OCI-LY3 (cell line): ENCODE measurements around the gene ABCC12.

Experiments
- H2AFZ ChIP-seq: fragments of 200-600, 300-600 bp; shearing (Covaris generic); 2 replicates; pipeline ENCODE4 v1.6.0; 2014; ENCODE audit warnings: antibody characterized with exemption, low read depth, low read length
- H3K27ac ChIP-seq: fragments of 200-600, 300-600 bp; sonication (generic); 2 replicates; pipeline ENCODE4 v1.5.1; 2014; ENCODE audit warnings: mild to moderate bottlenecking, low read length, moderate library complexity, mixed read lengths
- H3K27me3 ChIP-seq: fragments of 200-600, 300-600 bp; sonication (generic); 2 replicates; pipeline ENCODE4 v1.6.1; 2014; ENCODE audit warnings: low read depth, low read length, mixed read lengths
- H3K36me3 ChIP-seq: fragments of 200-600, 300-600 bp; sonication (generic); replicated peaks from 2 replicates; pipeline ENCODE3; 2014; ENCODE audit warnings: low read depth, low read length, mixed read lengths
- H3K4me1 ChIP-seq: fragments of 300-600, 200-600 bp; sonication (generic); 2 replicates; pipeline ENCODE4 v1.6.1; 2014; ENCODE audit warnings: low read length, mixed read lengths
- H3K4me2 ChIP-seq: fragments of 200-600, 300-600 bp; sonication (generic); 2 replicates; pipeline ENCODE4 v1.6.1; 2014; ENCODE audit warnings: low read length, mixed read lengths
- H3K4me3 ChIP-seq: fragments of 300-600, 200-600 bp; sonication (generic); 2 replicates; pipeline ENCODE4 v1.5.1; 2014; ENCODE audit warnings: antibody characterized with exemption, mild to moderate bottlenecking, low read length, moderate library complexity
- H3K79me2 ChIP-seq: fragments of 300-600, 200-600 bp; shearing (Covaris generic); 2 replicates; pipeline ENCODE4 v1.6.1; 2014; ENCODE audit warnings: mild to moderate bottlenecking, low read length, mixed read lengths
- H3K9ac ChIP-seq: fragments of 300-600, 200-600 bp; shearing (Covaris generic); 2 replicates; pipeline ENCODE4 v1.6.0; 2014; ENCODE audit warnings: mild to moderate bottlenecking, low read length, moderate library complexity
- H3K9me3 ChIP-seq: fragments of 200-600, 300-600 bp; shearing (Covaris generic); 2 replicates; pipeline ENCODE4 v1.6.1; 2014; ENCODE audit warnings: low read length, mixed read lengths; ENCODE audit not compliant: insufficient read depth
- H4K20me1 ChIP-seq: fragments of 200-600, 300-600 bp; sonication (generic); 2 replicates; pipeline ENCODE4 v1.6.1; 2016; ENCODE audit warnings: low read length, mixed read lengths; ENCODE audit not compliant: insufficient read depth
- CTCF ChIP-seq: fragments of 200-600, 300-600 bp; sonication (generic); IDR thresholded peaks from 2 replicates; pipeline ENCODE4 v1.5.1; 2014; ENCODE audit warnings: antibody characterized with exemption, low read length, low read depth
- EZH2phosphoT487 ChIP-seq: fragments of 200-600 bp; shearing (Covaris generic); IDR thresholded peaks from 2 replicates; pipeline ENCODE4 v1.6.1; 2018; ENCODE audit warnings: antibody characterized with exemption, mixed run types, low read depth

Gene ABCC12

DNA sequence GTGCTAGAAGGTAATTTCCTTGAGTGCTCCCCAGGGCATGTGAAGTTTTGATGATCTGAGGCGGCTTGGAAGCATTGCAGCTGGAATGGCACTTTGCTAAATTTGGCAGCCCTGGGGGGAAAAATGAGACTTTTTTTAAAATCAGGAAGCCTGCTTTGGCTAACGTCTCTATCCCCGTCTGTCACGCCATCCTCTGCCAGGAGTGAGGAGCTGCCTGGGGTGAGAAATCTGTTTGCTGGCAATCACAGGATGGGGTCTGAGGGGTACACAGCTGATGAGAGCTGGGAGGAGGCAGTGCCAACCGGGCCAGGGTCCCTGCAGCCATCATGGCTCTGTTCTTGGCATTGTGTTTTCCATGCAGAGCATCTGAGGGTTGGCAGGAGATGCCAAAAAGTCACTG, 2.0 kb downstream of the ABCC12 start:
- peaks cover 41% of the 10 kb centered on the region for H3K27me3 ChIP-seq
- no peak overlapping the region for H2AFZ ChIP-seq
- no peak overlapping the region for H3K4me2 ChIP-seq
- H3K27ac ChIP-seq = no peak overlapping the region
- TF ChIP-seq CTCF (no peak), EZH2phosphoT487 (no peak)
- H3K79me2 ChIP-seq = no peaks in the 10 kb centered on the region
- no peaks in the 10 kb centered on the region for H4K20me1 ChIP-seq
- peaks cover 14% of the 10 kb centered on the region for H3K4me1 ChIP-seq
- no peak overlapping the region for H3K4me3 ChIP-seq
- H3K9ac ChIP-seq = no peak overlapping the region
- peaks cover 2% of the 10 kb centered on the region; the same call in 1 of the 2 replicates for H3K9me3 ChIP-seq
- H3K36me3 ChIP-seq = no peaks in the 10 kb centered on the region

- TF ChIP-seq EZH2phosphoT487 = no peak
- Histone ChIP-seq H3K4me1 (peaks cover 3% of the 10 kb centered on the region; the same call in 1 of the 2 replicates), H3K27me3 (peaks cover 29% of the 10 kb centered on the region), H3K4me3 (no peak overlapping the region), H3K36me3 (no peaks in the 10 kb centered on the region), H3K4me2 (no peak overlapping the region), H4K20me1 (no peaks in the 10 kb centered on the region), H3K9ac (no peak overlapping the region), H3K27ac (no peak overlapping the region), H3K9me3 (peaks cover 2% of the 10 kb centered on the region; the same call in 1 of the 2 replicates), H2AFZ (no peak overlapping the region), H3K79me2 (no peaks in the 10 kb centered on the region)
Measured at GRCh38 chr16:48152226-48152625, 3.6 kb downstream of the ABCC12 start.

DNA sequence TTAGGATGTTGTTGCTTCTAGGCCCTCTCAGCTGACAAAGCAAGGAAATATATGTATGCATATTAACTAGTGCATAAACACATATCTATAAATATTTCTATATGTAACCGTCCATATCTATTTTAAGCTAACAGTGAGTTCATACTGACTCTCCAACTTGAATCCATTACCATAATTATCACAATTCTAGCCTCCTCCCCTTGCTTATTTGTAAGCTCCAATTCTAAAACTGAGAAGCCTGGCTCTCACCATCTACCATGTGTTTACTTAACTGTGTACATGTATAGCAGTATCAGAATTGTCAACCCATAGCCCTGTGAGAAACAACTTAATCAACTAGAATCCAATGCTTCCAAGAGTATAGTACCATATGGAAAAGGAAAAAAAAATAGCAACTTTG, 5.1 kb downstream of the ABCC12 start:
- TF ChIP-seq EZH2phosphoT487 (no peak), CTCF (no peak)
- Histone ChIP-seq H3K79me2 (no peaks in the 10 kb centered on the region), H3K9ac (no peak overlapping the region), H4K20me1 (no peaks in the 10 kb centered on the region), H3K4me1 (no peaks in the 10 kb centered on the region), H3K27ac (no peak overlapping the region), H3K27me3 (peaks cover 22% of the 10 kb centered on the region), H3K4me3 (no peak overlapping the region), H3K4me2 (no peak overlapping the region), H3K9me3 (peaks cover 2% of the 10 kb centered on the region; the same call in 1 of the 2 replicates), H3K36me3 (no peaks in the 10 kb centered on the region), H2AFZ (no peak overlapping the region)

DNA sequence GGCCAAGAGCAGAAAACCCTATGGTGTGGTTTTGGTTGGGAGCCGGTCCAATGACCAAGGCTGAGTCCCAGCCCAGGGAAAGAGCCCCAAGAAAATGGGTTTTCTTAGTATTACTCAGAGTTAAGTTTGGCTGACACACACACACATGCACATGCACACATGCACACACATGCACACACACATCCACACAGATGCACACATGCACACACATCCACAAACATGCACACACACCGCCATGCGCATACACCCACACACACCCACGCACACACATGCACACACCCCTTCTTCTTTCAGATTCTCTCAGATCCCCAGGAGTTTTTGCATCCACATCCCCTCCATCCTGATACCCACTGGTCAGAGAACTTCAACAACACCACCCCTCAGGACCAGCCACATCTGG, 9.1 kb downstream of the ABCC12 start:
- Histone ChIP-seq H3K27ac (no peak overlapping the region), H4K20me1 (no peaks in the 10 kb centered on the region), H3K4me1 (no peaks in the 10 kb centered on the region), H3K27me3 (peaks cover 14% of the 10 kb centered on the region; the same call in 1 of the 2 replicates), H3K79me2 (no peaks in the 10 kb centered on the region), H3K4me3 (no peak overlapping the region), H2AFZ (no peak overlapping the region), H3K36me3 (no peaks in the 10 kb centered on the region), H3K9me3 (peaks cover 2% of the 10 kb centered on the region; the same call in 1 of the 2 replicates), H3K9ac (no peak overlapping the region), H3K4me2 (no peak overlapping the region)
- TF ChIP-seq CTCF (no peak), EZH2phosphoT487 (no peak)

- H3K9ac ChIP-seq = no peak overlapping the region
- H3K27me3 ChIP-seq = peaks cover 13% of the 10 kb centered on the region
- no peak overlapping the region for H3K4me2 ChIP-seq
- TF ChIP-seq CTCF = no peak
- TF ChIP-seq EZH2phosphoT487 = no peak
- H3K4me3 ChIP-seq = no peak overlapping the region
- no peaks in the 10 kb centered on the region for H3K36me3 ChIP-seq
- no peaks in the 10 kb centered on the region for H3K79me2 ChIP-seq
- no peaks in the 10 kb centered on the region for H4K20me1 ChIP-seq
- no peak overlapping the region for H2AFZ ChIP-seq
- peaks cover 2% of the 10 kb centered on the region; the same call in 1 of the 2 replicates for H3K9me3 ChIP-seq
- H3K27ac ChIP-seq = no peak overlapping the region
- no peaks in the 10 kb centered on the region for H3K4me1 ChIP-seq
Measured at GRCh38 chr16:48146131-48146530, 9.7 kb downstream of the ABCC12 start.
